Uterus (tissue), 2 donors: ENCODE data around the gene ADAMTS20.

ENCODE experiments used
- CTCF ChIP-seq, 4 experiments: fragments of 200-600 bp in 2 of 4; fragments of 450-650 bp in 2 of 4; sonication (generic) in 2 of 4; IDR thresholded peaks; one replicate each; pipeline ENCODE4 v1.5.1; 2016 to 2019; ENCODE audit warnings: antibody characterized with exemption in 4 of 4, mild to moderate bottlenecking in 2 of 4, moderate library complexity in 1 of 4
- POLR2A ChIP-seq, 2 donors: fragments of 450-650 bp; IDR thresholded peaks; one replicate each; pipeline ENCODE4 v1.6.1; 2016; ENCODE audit warnings: antibody characterized with exemption in 2 of 2, mild to moderate bottlenecking in 1 of 2, moderate library complexity in 1 of 2

- TF ChIP-seq CTCF (IDR thresholded peaks at IDR 0.05) (no peak), POLR2A (IDR thresholded peaks at IDR 0.05) (no peak)
These were observed 239.0 kb downstream of the ADAMTS20 start for GRCh38 chr12:43312991-43313505.
